Activated CD8-positive, alpha-beta memory T cell treated with anti-CD3 and anti-CD28 coated beads, Interleukin-2, amount 50 U/mL, for 1 hour (primary cell): ENCODE data around the gene HELT.
"Not testable (repeated sequence)": the region's sequence is repeated elsewhere in the genome, so short reads cannot be mapped to it uniquely, and the experiment has no call there.

Experiments
- DNase-seq: peaks from one replicate; pipeline ENCODE4 v3.0.0-alpha.2; 2020; ENCODE audit errors: extremely low read depth

Gene HELT

GRCh38 chr4:185036019-185036418 lies 17.7 kb downstream of the HELT start:
- no peak for DNase-seq

GRCh38 chr4:185036842-185037241 lies 18.6 kb downstream of the HELT start:
- DNase-seq: no peak

DNA sequence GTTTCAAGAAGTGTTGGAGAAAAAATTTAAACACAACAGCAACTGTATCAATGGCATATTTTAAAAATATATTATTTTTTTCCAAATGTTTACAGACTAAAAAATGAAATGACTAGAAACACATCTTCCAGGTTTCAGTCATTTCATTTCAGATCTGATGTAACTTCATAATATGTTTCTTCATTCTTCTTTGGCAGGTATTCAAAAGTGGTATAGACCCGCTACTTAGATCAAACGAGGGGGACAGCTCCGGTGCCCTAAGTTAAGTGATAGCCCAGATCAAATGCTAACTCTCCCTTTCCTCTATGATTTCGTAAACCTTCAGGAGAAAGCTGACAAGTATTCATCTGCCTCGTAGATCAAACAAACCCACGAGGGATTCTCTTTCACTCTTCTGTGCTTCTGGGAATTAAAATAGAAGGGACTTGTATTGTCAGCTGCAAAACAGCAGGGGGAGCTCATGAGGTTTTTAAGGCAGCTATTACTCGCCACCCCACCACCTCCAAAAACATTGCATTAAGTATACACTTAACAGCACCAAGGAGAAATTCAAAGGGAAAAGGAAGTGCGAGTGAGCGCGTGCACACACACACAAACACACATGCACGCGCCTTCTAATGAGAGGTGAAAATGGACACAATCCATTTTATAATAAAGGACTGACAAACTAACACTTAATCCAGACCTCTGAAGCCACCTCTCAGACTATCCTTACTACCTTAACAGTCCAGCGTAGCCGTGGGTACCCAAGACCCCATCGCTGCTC lies 21.4 kb downstream of the HELT start:
- peak; percentile 10 for DNase-seq

DNA sequence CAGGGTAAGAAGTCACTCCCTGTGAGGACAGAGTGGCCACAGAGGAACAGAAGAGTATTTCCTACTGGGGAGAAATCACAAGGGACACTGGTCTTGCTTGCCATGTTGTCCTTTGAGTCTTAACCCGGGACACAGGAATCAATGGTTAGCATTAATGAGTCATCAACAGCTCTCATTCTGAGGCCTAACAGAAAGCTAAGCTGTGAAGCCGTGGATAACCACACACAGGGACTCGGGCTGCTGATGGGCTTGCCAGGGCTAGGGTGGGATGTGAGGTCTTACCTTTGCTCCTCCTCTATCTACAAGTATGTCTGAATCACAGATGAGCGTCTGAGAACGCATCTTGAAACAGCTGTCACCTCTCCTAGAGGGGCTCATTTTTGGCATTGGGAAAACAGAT lies 22.2 kb downstream of the HELT start:
- DNase-seq: no peak

GRCh38 chr4:185050286-185050685 lies 32.0 kb downstream of the HELT start:
- DNase-seq: not testable (repeated sequence)

GRCh38 chr4:185051283-185051682 lies 33.0 kb downstream of the HELT start:
- DNase-seq: not testable (repeated sequence)

DNA sequence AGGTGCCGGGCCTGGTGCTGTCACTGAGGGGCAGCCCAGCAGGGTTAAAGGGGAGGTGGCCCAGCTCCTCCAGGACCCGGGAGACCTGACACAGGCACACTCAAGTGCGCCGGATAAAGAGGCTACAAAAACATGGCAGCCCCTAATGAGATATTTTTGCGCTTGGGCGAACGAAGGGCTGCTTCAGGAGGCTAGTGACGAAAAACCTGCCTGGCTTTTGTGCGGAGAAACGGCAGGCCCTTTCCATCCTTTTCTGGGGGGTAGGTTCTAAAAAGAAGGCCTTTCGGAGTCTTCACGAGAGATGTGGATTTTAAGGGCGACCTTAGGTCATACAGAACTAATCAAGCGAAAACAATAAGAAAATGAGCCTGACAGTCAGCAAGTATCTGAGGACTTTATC lies 35.5 kb downstream of the HELT start:
- DNase-seq: no peak

DNA sequence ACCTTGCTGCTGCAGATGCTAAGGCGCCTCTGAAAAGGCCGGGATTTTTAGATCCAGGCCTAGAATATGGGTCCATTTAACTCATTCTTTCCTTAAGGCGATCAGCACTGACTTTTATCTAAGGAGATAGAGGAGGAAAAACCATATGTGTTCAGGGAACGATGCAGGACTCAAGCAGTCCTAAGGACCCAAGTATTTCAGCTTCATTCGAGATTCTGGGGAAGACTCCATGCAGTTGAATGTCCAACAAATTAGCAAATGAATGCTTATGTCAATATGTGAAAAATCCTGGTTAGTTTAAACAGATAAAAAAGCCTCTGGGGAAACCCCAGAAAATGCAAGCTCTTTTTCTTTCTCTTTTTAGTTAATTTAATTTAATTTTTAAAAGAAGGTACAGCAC lies 36.0 kb downstream of the HELT start:
- no peak for DNase-seq

GRCh38 chr4:185054886-185055285 lies 36.6 kb downstream of the HELT start:
- no peak for DNase-seq

DNA sequence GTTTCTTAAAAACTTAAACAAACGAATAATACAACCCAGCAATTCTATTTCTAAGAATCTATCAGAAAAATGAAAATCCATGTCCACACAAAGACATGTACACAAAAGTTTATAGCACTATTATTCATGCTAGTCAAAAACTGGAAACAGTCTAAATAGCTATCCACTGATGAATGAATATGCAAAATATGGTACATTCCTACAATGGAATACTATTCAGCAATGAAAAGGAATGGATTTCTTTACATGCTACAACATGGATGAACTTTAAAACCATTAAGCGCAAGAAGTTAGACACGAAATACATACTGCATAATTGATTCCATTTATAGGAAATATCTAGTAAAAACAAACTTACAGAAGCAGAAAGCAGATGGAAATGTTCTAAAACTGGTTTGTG lies 43.3 kb downstream of the HELT start:
- no peak for DNase-seq

- no peak for DNase-seq
Observed at GRCh38 chr4:185062606-185063005, 44.3 kb downstream of the HELT start.

DNA sequence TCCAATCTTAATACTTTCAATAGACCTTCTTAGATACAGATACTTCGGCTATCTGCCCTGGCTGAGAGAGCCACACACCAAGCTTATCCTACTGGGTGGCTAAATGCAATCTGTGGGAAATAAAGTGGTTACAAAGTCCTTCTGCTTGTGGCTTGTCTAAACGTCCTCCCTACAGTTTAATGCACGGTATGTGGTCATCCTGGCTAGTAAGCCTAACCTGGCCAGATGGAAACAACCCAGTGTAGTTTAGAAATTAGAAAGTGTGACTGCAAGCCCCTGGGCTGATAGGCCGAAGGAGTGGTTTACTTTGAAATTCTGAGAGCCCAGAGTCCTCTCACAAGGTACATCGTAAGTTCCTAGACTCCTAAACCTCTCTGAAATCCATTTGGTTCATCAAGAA lies 47.9 kb downstream of the HELT start:
- DNase-seq: no peak

- no peak for DNase-seq
Observed at GRCh38 chr4:185068837-185069236, 50.5 kb downstream of the HELT start.
